GM19238 (cell line): ENCODE data around the gene PML.

Experiments used
- DNase-seq: peaks from one replicate; pipeline ENCODE4 v3.0.0; 2011; ENCODE audit warnings: low spot score; ENCODE audit not compliant: insufficient read length

The PML gene

GRCh38 chr15:73985101-73985873 is 9.2 kb upstream of the PML start:
- DNase-seq, result no peak

GRCh38 chr15:73986055-73986775 is 8.3 kb upstream of the PML start:
- no peak for DNase-seq

GRCh38 chr15:73986776-73987056 is 7.8 kb upstream of the PML start:
- no peak for DNase-seq

- no peak for DNase-seq
Observed at GRCh38 chr15:73987250-73987649, 7.3 kb upstream of the PML start.

GRCh38 chr15:73987681-73988444 is 6.7 kb upstream of the PML start:
- DNase-seq, result no peak

- DNase-seq, result no peak
Observed at GRCh38 chr15:73988445-73988969, 6.0 kb upstream of the PML start.

- DNase-seq, result no peak
Observed at GRCh38 chr15:73989001-73989798, 5.3 kb upstream of the PML start.

GRCh38 chr15:73990250-73991005 is 4.1 kb upstream of the PML start:
- no peak for DNase-seq

- no peak for DNase-seq
Observed at GRCh38 chr15:73991260-73991659, 3.3 kb upstream of the PML start.

- DNase-seq, result peak; percentile 92
Observed at GRCh38 chr15:73991726-73992593, 2.6 kb upstream of the PML start, which contains the start of gene STOML1. TSS of gene STOML1 (minus strand) at chr15:73992295. CDS start at chr15:73992223, 72 bp downstream.

- DNase-seq, result no peak
Observed at GRCh38 chr15:73992594-73992898, 2.0 kb upstream of the PML start.

- no peak for DNase-seq
Observed at GRCh38 chr15:73993211-73993994, 1.1 kb upstream of the PML start.

GRCh38 chr15:73994912-73995622 is 551 bp downstream of the PML start:
- no peak for DNase-seq

- DNase-seq, result no peak
Observed at GRCh38 chr15:73996267-73996666, 1.8 kb downstream of the PML start.

- DNase-seq, result no peak
Observed at GRCh38 chr15:73996939-73997338, 2.4 kb downstream of the PML start.

GRCh38 chr15:73997986-73998385 is 3.5 kb downstream of the PML start:
- no peak for DNase-seq

GRCh38 chr15:74006774-74007639 is 12.5 kb downstream of the PML start:
- DNase-seq, result no peak
